ENCODE results near the gene SCN8A. TPM values are rescaled to one million over a fixed set of nuclear protein-coding genes. Genes with fewer than 3 reads are reported as not detected.

SCN8A gene
- total and polyA plus RNA-seq, 2 experiments from 2014 or later, result 0.88 to 3.7 TPM

DNA sequence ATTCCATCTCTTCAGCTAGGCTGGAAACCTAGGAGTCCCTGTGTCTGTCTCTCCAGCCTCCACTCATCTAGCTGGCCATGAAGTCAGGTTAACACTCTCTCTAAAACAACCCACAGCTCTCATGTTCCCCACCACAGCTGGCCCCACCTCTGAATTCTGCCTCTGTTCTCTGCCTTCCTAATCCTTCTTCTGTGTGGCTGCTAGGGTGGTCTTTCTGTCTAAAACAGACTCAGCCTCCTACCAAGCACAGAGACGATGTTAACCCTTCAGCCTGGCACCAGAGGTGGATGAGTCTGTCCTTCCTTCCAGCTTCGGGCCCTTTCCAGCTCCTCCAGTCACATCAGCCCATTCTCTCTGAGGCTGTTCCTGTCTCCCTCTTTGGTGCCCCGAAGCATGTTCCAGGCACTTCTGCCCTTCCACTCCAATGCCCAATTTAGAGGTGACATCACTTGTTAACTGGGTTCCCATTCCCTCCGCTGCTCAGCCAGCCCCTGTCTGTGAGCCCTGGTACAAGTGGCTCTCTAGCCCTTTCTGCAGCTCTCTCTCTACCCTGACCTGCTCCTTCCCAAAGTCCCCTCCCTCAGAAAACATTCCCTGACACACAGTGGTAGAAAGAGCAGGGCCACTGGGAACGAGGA lies 248.4 kb downstream of the SCN8A start:
- peak in 1 of 2 donors; percentile 52 for DNase-seq (ENCODE audit: low read depth in 1 of 2, low spot score in 1 of 2)
- no peaks in the 10 kb centered on the region for H3K9me3 ChIP-seq (ENCODE audit: low read depth)
- no peaks in the 10 kb centered on the region for H3K27me3 ChIP-seq
- peaks cover 19% of the 10 kb centered on the region for H3K4me1 ChIP-seq (ENCODE audit: low read depth)
- TF ChIP-seq CTCF (IDR thresholded peaks at IDR 0.05; ENCODE audit: low read depth, low read length), result no peak
- H3K36me3 ChIP-seq, result no peaks in the 10 kb centered on the region
- no peak overlapping the region for H3K4me3 ChIP-seq
- no peak overlapping the region for H3K27ac ChIP-seq

- no peak for DNase-seq (ENCODE audit: low read depth in 1 of 2, low spot score in 1 of 2)
- no peak overlapping the region for H3K27ac ChIP-seq
- TF ChIP-seq CTCF (IDR thresholded peaks at IDR 0.05; ENCODE audit: low read depth, low read length), result no peak
- H3K27me3 ChIP-seq, result no peaks in the 10 kb centered on the region
- no peaks in the 10 kb centered on the region for H3K36me3 ChIP-seq
- H3K4me1 ChIP-seq (ENCODE audit: low read depth), result peaks cover 19% of the 10 kb centered on the region
- H3K9me3 ChIP-seq (ENCODE audit: low read depth), result no peaks in the 10 kb centered on the region
- no peak overlapping the region for H3K4me3 ChIP-seq
Measured at GRCh38 chr12:51840966-51841365, 249.9 kb downstream of the SCN8A start.

DNA sequence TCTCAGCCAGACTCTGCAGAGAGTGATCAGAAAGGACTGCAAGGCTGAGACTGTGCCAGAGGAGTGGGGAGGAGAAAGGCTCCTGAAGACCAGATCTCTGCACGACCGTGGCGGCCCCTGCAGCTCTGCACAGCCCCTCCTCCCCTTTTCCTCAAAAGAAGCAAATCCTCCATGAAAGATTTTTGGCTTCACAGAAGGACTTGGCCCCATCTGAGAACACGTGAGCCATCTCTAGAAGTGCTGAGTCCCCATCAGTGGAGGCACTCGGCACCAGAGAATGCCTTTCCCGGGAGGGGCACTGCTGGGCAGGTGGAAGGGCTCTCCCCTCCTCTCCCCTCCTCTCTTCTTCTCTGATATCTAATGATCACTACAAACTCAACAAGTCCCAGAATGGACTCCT lies 250.7 kb downstream of the SCN8A start:
- H3K9me3 ChIP-seq (ENCODE audit: low read depth), result no peaks in the 10 kb centered on the region
- no peaks in the 10 kb centered on the region for H3K27me3 ChIP-seq
- H3K27ac ChIP-seq, result no peak overlapping the region
- H3K36me3 ChIP-seq, result no peaks in the 10 kb centered on the region
- peaks cover 19% of the 10 kb centered on the region for H3K4me1 ChIP-seq (ENCODE audit: low read depth)
- DNase-seq (ENCODE audit: low read depth in 1 of 2, low spot score in 1 of 2), result no peak
- TF ChIP-seq CTCF (IDR thresholded peaks at IDR 0.05; ENCODE audit: low read depth, low read length), result no peak
- H3K4me3 ChIP-seq, result no peak overlapping the region

GRCh38 chr12:51844854-51845253 lies 253.8 kb downstream of the SCN8A start:
- DNase-seq (ENCODE audit: low read depth in 1 of 2, low spot score in 1 of 2), result no peak
- H3K36me3 ChIP-seq, result no peaks in the 10 kb centered on the region
- no peak for TF ChIP-seq CTCF (IDR thresholded peaks at IDR 0.05; ENCODE audit: low read depth, low read length)
- H3K4me3 ChIP-seq, result no peak overlapping the region
- no peak overlapping the region for H3K27ac ChIP-seq
- peaks cover 2% of the 10 kb centered on the region for H3K4me1 ChIP-seq (ENCODE audit: low read depth)
- no peaks in the 10 kb centered on the region for H3K9me3 ChIP-seq (ENCODE audit: low read depth)
- H3K27me3 ChIP-seq, result no peaks in the 10 kb centered on the region

DNA sequence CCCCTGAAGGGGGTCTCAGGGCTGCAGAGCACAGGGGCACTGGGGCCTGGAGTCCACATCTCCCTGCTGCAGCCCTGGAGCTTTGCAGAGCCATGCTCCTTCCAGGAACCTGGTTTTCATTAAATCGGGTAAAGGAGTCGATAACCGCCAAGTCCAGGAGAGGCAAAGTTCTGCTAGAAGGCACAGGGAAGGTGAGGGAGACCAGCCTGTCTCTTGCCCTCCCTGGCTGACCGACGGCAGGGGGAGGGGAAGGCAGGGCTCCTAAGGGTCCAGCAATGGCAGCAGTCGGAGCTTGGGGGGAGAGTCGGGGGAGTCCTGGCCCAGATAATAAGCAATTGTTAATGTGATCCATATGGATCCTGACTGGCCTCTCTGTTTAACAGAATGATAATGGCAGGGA lies 254.4 kb downstream of the SCN8A start:
- no peaks in the 10 kb centered on the region for H3K4me1 ChIP-seq (ENCODE audit: low read depth)
- H3K36me3 ChIP-seq, result no peaks in the 10 kb centered on the region
- H3K9me3 ChIP-seq (ENCODE audit: low read depth), result no peaks in the 10 kb centered on the region
- no peak overlapping the region for H3K4me3 ChIP-seq
- H3K27me3 ChIP-seq, result no peaks in the 10 kb centered on the region
- TF ChIP-seq CTCF (IDR thresholded peaks at IDR 0.05; ENCODE audit: low read depth, low read length), result no peak
- no peak overlapping the region for H3K27ac ChIP-seq
- DNase-seq (ENCODE audit: low read depth in 1 of 2, low spot score in 1 of 2), result no peak

Data from cardiac muscle cell (in vitro differentiated cells and primary cell).